Ishikawa (cell line): ENCODE measurements around the gene MIF4GD.

ENCODE experiments used
- CEBPB ChIP-seq: IDR thresholded peaks from 2 replicates; pipeline ENCODE4 v1.6.1; 2012
- CREB1 ChIP-seq: IDR thresholded peaks from 2 replicates; pipeline ENCODE4 v1.6.1; 2012; ENCODE audit warnings: low read depth
- EGR1 ChIP-seq: IDR thresholded peaks from 2 replicates; pipeline ENCODE4 v1.6.1; 2012
- EP300 ChIP-seq: IDR thresholded peaks from 2 replicates; pipeline ENCODE4 v1.6.1; 2012; ENCODE audit warnings: borderline replicate concordance
- FOXM1 ChIP-seq: IDR thresholded peaks from 2 replicates; pipeline ENCODE4 v1.6.1; 2012; ENCODE audit warnings: low read depth, borderline replicate concordance
- MAX ChIP-seq: IDR thresholded peaks from 2 replicates; pipeline ENCODE4 v1.6.1; 2012
- NFIC ChIP-seq: IDR thresholded peaks from 2 replicates; pipeline ENCODE4 v1.6.1; 2012
- RAD21 ChIP-seq: IDR thresholded peaks from 2 replicates; pipeline ENCODE4 v1.6.1; 2012; ENCODE audit warnings: low read depth
- REST ChIP-seq: IDR thresholded peaks from 2 replicates; pipeline ENCODE4 v1.6.1; 2012; ENCODE audit warnings: low read depth, mild to moderate bottlenecking
- TAF1 ChIP-seq: IDR thresholded peaks from 2 replicates; pipeline ENCODE4 v1.6.1; 2012; ENCODE audit warnings: low read depth, mild to moderate bottlenecking
- TCF12 ChIP-seq: IDR thresholded peaks from 2 replicates; pipeline ENCODE4 v1.6.1; 2012; ENCODE audit warnings: low read depth
- TEAD4 ChIP-seq: IDR thresholded peaks from 2 replicates; pipeline ENCODE4 v1.6.1; 2012
- YY1 ChIP-seq: IDR thresholded peaks from 2 replicates; pipeline ENCODE4 v1.6.1; 2012; ENCODE audit warnings: low read depth
- ZBTB7A ChIP-seq: IDR thresholded peaks from 2 replicates; pipeline ENCODE4 v1.6.1; 2012; ENCODE audit warnings: low read depth
- TF ChIP-seq, protein P1 (sequence below): IDR thresholded peaks from 2 replicates; pipeline ENCODE4 v1.6.1; 2012

MIF4GD gene

DNA sequence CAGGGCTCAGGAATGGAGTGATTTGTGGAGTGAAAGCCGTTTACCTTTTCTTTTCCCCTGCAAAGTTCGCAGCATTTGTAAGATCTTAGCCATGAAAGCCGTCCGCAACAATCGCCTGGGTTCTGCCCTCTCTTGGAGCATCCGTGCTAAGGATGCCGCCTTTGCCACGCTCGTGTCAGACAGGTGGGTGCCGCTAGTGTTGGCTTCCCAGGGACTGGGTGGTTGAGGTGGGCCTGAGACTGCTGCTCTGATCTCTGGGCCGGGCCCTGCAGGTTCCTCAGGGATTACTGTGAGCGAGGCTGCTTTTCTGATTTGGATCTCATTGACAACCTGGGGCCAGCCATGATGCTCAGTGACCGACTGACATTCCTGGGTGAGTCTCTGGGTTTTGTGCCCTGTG is 38.2 kb downstream of the MIF4GD start:
- TF ChIP-seq TCF12 (no peak), FOXM1 (no peak), CEBPB (no peak), ZBTB7A (no peak), RAD21 (no peak), EP300 (no peak), NFIC (no peak), YY1 (no peak), TEAD4 (no peak), CREB1 (no peak), MAX (no peak), REST (no peak), TAF1 (no peak)
- TF ChIP-seq, protein P1, sequence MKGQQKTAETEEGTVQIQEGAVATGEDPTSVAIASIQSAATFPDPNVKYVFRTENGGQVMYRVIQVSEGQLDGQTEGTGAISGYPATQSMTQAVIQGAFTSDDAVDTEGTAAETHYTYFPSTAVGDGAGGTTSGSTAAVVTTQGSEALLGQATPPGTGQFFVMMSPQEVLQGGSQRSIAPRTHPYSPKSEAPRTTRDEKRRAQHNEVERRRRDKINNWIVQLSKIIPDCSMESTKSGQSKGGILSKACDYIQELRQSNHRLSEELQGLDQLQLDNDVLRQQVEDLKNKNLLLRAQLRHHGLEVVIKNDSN = no peak

GRCh38 chr17:75231741-75232464 is 39.1 kb downstream of the MIF4GD start:
- TF ChIP-seq TAF1 (no peak), TEAD4 (no peak), EGR1 (no peak), CREB1 (no peak), FOXM1 (no peak), TCF12 (no peak), EP300 (no peak), MAX (no peak), REST (no peak), NFIC (no peak), CEBPB (no peak), RAD21 (no peak), ZBTB7A (no peak), YY1 (no peak)
- TF ChIP-seq, protein P1 = no peak

- TF ChIP-seq TAF1 (no peak), ZBTB7A (no peak), TCF12 (no peak), CEBPB (no peak), FOXM1 (no peak), TEAD4 (no peak), MAX (no peak), EP300 (no peak), REST (no peak), CREB1 (no peak), EGR1 (no peak), RAD21 (no peak), YY1 (no peak), NFIC (no peak)
- TF ChIP-seq, protein P1 = no peak
These were observed 40.0 kb downstream of the MIF4GD start for GRCh38 chr17:75231071-75231470.

- no peak for TF ChIP-seq REST
- TF ChIP-seq MAX = no peak
- no peak for TF ChIP-seq CEBPB
- no peak for TF ChIP-seq RAD21
- no peak for TF ChIP-seq FOXM1
These were observed 42.2 kb downstream of the MIF4GD start for GRCh38 chr17:75228847-75229246.
